ENCODE measurements around the gene SRRM5.

SRRM5 gene

DNA sequence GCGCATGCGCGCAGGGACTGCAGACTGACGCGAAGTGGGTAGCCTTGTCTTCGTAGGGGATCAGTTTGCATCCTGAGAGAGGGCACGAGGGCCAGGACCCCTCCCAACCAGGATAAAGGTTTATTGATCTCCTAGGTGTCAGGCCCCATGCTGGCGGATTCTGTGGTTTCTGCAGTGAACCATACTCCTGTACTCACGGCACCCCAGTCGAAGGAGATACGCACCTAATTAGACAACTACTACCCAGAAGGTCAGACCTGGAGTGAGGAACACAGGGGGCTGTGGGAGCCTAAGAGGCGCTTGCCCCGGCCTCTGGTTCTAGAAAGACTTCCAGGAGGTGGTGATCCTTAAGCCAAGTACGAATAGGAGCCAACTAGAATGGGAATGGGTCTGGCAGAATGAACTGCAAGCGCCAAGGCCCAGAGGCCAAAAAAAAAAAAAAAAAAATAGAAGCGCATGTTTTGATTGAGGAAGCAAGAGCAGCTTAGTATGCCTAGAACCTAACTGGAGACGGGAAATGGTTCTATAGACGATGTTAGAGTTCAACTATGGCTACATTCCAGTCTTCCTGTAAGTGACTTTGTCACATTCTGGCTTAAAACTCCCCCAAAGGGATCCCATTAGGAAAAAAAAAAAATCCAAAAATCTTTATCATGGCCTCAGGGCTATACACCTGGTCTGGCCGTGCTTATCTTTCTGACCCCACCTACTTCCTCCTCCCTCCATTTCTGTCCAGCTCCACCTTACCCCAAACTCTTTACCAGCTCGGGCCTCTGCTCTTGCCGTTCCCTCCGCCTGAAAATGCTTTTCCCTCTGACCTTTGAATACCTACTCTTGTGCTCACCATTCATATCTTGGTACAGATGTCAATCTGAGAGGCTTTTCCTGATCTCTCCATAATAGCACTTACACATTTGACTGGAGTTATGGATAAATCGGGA is 8.4 kb downstream of the SRRM5 start:
- H3K4me3 ChIP-seq (ENCODE audit: severe bottlenecking) = peak overlapping the region; percentile 55
- DNase-seq (ENCODE audit: low spot score) (no peak), ATAC-seq (ENCODE audit: low read depth) (no peak)
- no peak for TF ChIP-seq CTCF (IDR thresholded peaks at IDR 0.05; ENCODE audit: poor library complexity, severe bottlenecking)
- no peaks in the 10 kb centered on the region for H3K9me3 ChIP-seq (ENCODE audit: severe bottlenecking)
- no peaks in the 10 kb centered on the region for H3K4me1 ChIP-seq (ENCODE audit: insufficient read depth, poor library complexity, severe bottlenecking)
- no peaks in the 10 kb centered on the region for H3K36me3 ChIP-seq (ENCODE audit: low read depth)
- H3K27me3 ChIP-seq (ENCODE audit: insufficient read depth, poor library complexity, severe bottlenecking) = no peaks in the 10 kb centered on the region
- H3K27ac ChIP-seq (ENCODE audit: poor library complexity, severe bottlenecking) = peak overlapping the region; percentile 58

DNA sequence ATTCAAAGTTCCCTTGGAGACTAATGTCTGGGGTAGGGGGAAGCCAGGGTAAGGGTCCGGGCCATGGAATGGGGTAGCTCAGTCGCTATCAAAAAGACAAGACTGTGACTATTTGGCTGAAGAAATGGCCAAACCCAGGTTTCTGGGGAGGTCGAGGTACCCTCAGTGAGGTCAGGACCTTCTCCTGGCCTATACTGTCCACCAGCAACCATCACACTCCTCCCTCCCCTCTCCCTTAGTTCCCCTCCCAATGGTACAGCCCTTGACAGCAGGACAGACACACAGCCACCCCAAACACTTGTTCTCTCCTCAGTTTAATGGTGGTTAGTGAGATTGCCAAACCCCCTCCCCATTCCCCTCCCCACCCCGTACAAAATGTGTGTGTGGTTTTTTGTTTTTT is 10.2 kb downstream of the SRRM5 start:
- no peak for TF ChIP-seq CTCF (IDR thresholded peaks at IDR 0.05; ENCODE audit: poor library complexity, severe bottlenecking)
- H3K27me3 ChIP-seq (ENCODE audit: insufficient read depth, poor library complexity, severe bottlenecking) = no peaks in the 10 kb centered on the region
- no peak for DNase-seq (ENCODE audit: low spot score)
- H3K27ac ChIP-seq (ENCODE audit: poor library complexity, severe bottlenecking) = no peak overlapping the region
- no peaks in the 10 kb centered on the region for H3K9me3 ChIP-seq (ENCODE audit: severe bottlenecking)
- no peak overlapping the region for H3K4me3 ChIP-seq (ENCODE audit: severe bottlenecking)
- H3K4me1 ChIP-seq (ENCODE audit: insufficient read depth, poor library complexity, severe bottlenecking) = no peaks in the 10 kb centered on the region
- no peaks in the 10 kb centered on the region for H3K36me3 ChIP-seq (ENCODE audit: low read depth)
- ATAC-seq (ENCODE audit: low read depth) = no peak

GRCh38 chr19:43622956-43623355 is 11.1 kb downstream of the SRRM5 start:
- no peaks in the 10 kb centered on the region for H3K9me3 ChIP-seq (ENCODE audit: severe bottlenecking)
- no peak for ATAC-seq (ENCODE audit: low read depth)
- H3K4me1 ChIP-seq (ENCODE audit: insufficient read depth, poor library complexity, severe bottlenecking) = no peaks in the 10 kb centered on the region
- DNase-seq (ENCODE audit: low spot score) = no peak
- H3K27ac ChIP-seq (ENCODE audit: poor library complexity, severe bottlenecking) = no peak overlapping the region
- H3K27me3 ChIP-seq (ENCODE audit: insufficient read depth, poor library complexity, severe bottlenecking) = no peaks in the 10 kb centered on the region
- TF ChIP-seq CTCF (IDR thresholded peaks at IDR 0.05; ENCODE audit: poor library complexity, severe bottlenecking) = no peak
- no peaks in the 10 kb centered on the region for H3K36me3 ChIP-seq (ENCODE audit: low read depth)
- no peak overlapping the region for H3K4me3 ChIP-seq (ENCODE audit: severe bottlenecking)

- Histone ChIP-seq H3K4me3 (ENCODE audit: severe bottlenecking) (no peak overlapping the region), H3K36me3 (ENCODE audit: low read depth) (no peaks in the 10 kb centered on the region), H3K27ac (ENCODE audit: poor library complexity, severe bottlenecking) (no peak overlapping the region), H3K9me3 (ENCODE audit: severe bottlenecking) (no peaks in the 10 kb centered on the region), H3K4me1 (ENCODE audit: insufficient read depth, poor library complexity, severe bottlenecking) (no peaks in the 10 kb centered on the region), H3K27me3 (ENCODE audit: insufficient read depth, poor library complexity, severe bottlenecking) (no peaks in the 10 kb centered on the region)
- TF ChIP-seq CTCF (IDR thresholded peaks at IDR 0.05; ENCODE audit: poor library complexity, severe bottlenecking) = no peak
- DNase-seq (ENCODE audit: low spot score) (no peak), ATAC-seq (ENCODE audit: low read depth) (no peak)
Observed at GRCh38 chr19:43623889-43624670, 12.2 kb downstream of the SRRM5 start.

Measured in RWPE2 (cell line).